Prostate gland (tissue), 2 donors: Measurements from ENCODE around the gene FAR1. TPM values are rescaled to one million over a fixed set of nuclear protein-coding genes. Genes with fewer than 3 reads are reported as not detected.

Experiments
- DNase-seq: peaks from one replicate; pipeline ENCODE4 v3.0.0-alpha.2; 2019; ENCODE audit warnings: low spot score
- H3K27ac ChIP-seq, 2 donors: fragments of 200-600 bp; sonication (generic); 2 replicates each; pipeline ENCODE4 v1.5.1; 2017 to 2019
- H3K27me3 ChIP-seq: fragments of 200-600 bp; sonication (generic); replicated peaks from 2 replicates; pipeline ENCODE4 v1.5.1; 2019; ENCODE audit not compliant: insufficient read depth
- H3K36me3 ChIP-seq, 2 donors: fragments of 200-600 bp; sonication (generic); 1 replicate in 1 of 2; 2 replicates in 1 of 2; pipeline versions ENCODE4 v1.5.1 to v1.8.1; 2017 to 2019
- H3K4me1 ChIP-seq: fragments of 200-600 bp; sonication (generic); replicated peaks from 2 replicates; pipeline ENCODE4 v1.5.1; 2019
- H3K4me3 ChIP-seq, 2 donors: fragments of 200-600 bp; sonication (generic); 2 replicates each; pipeline ENCODE4 v1.5.1; 2017 to 2019
- H3K9me3 ChIP-seq: fragments of 200-600 bp; sonication (generic); 2 replicates; pipeline ENCODE4 v1.5.1; 2017
- POLR2A ChIP-seq: fragments of 450-650 bp; IDR thresholded peaks from one replicate; pipeline ENCODE4 v1.6.1; 2016; ENCODE audit warnings: antibody characterized with exemption, mild to moderate bottlenecking
- POLR2AphosphoS5 ChIP-seq: sonication (generic); formaldehyde crosslinking; IDR thresholded peaks from one replicate; pipeline ENCODE4 v1.6.1; 2017; ENCODE audit warnings: antibody characterized with exemption
- WGBS: methylation state at CpG from one replicate; pipeline ENCODE4 v1.1.5; 2018; 5-methylcytosine and 5-hydroxymethylcytosine counted together
- intact Hi-C: fragments of 100-400 bp; cut with DNase I; formaldehyde crosslinking; loops from one replicate; pipeline ENCODE4 v1.14.2; 2022
- total RNA-seq, 2 donors: library from RNA; depleted of rRNA; stranded (reverse); fragments of >200 nt; gene quantifications; one replicate each; pipeline ENCODE4 v1.1.0, GENCODE V29; 2016
- TF ChIP-seq, protein P1 (sequence below), 4 experiments: fragments of 200-600 bp in 2 of 4; fragments of 450-650 bp in 2 of 4; sonication (generic) in 2 of 4; IDR thresholded peaks; 1 replicate in 3 of 4; 2 replicates in 1 of 4; pipeline ENCODE4 v1.5.1; 2016 to 2019; ENCODE audit warnings: antibody characterized with exemption in 4 of 4, mild to moderate bottlenecking in 2 of 4, moderate library complexity in 2 of 4

Gene FAR1
- total RNA-seq, 2 donors from 2014 or later, result 24.5 to 28.0 TPM

DNA sequence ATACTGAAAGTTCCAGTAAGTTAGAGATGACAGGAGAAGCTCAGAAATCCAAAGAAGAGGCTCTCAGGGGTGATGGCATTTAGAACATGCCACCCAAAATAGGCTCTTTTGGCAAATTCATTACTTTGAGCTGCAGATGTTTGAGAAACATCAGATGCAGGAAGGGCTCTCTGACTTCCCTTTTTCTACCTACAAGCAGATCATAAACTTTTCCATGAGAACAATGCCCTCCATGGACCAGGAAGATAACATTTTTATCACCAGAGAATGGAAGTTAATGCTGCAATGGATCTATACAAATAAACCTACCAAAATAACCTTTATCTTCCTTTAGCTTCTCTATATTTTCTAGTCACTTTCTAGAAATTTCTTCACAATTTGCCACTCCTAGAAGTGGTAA lies 32.7 kb upstream of the FAR1 start:
- Histone ChIP-seq H3K27me3 (no peaks in the 10 kb centered on the region), H3K4me1 (no peaks in the 10 kb centered on the region), H3K4me3 (no peak overlapping the region), H3K36me3 (no peaks in the 10 kb centered on the region), H3K27ac (no peak overlapping the region), H3K9me3 (no peaks in the 10 kb centered on the region)
- no peak for TF ChIP-seq POLR2AphosphoS5
- DNase-seq, result no peak
- intact Hi-C loops, result no loop called here

DNA sequence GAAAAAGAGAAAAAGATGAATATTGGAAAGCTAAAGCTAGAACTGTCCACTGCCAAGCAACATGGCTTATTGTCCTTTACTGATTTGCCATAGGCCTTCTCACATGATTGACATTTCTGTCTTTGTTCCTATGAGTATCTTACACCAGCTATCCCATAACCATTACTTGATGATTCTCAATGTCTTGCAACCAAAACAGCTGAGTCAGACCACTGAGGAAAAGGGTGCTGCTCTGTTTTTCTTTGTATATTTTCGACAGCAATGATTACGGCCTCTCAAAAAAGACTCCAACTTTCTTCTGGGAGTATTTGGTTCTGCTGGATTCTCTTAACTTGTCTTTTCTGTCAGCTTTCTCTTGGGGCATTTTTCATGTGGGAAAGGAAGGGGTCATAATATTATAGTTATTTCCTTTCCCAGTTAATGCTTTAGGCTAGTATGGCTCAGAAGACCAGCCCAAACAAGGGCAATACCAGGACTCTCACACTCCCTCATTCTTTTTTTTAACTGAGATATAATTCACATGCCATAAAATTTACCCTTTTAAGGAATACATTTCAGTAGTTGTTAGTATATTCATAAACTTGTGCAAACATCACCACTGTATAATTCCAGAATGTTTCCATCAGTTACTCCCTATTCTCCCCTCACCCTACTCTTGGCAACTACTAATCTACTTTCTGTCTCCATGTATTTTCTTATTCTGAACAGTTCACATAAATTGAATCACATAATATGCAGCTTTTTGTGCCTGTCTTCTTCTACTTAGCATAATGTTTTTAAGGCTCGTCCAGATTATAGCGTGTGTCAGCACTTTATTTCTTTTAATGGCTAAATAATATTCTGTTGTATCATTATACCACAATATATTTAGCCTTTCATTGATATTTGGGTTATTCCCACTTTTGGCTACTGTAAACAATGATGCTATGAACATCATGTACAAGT lies 31.1 kb upstream of the FAR1 start:
- DNase-seq, result no peak
- TF ChIP-seq, protein P1, sequence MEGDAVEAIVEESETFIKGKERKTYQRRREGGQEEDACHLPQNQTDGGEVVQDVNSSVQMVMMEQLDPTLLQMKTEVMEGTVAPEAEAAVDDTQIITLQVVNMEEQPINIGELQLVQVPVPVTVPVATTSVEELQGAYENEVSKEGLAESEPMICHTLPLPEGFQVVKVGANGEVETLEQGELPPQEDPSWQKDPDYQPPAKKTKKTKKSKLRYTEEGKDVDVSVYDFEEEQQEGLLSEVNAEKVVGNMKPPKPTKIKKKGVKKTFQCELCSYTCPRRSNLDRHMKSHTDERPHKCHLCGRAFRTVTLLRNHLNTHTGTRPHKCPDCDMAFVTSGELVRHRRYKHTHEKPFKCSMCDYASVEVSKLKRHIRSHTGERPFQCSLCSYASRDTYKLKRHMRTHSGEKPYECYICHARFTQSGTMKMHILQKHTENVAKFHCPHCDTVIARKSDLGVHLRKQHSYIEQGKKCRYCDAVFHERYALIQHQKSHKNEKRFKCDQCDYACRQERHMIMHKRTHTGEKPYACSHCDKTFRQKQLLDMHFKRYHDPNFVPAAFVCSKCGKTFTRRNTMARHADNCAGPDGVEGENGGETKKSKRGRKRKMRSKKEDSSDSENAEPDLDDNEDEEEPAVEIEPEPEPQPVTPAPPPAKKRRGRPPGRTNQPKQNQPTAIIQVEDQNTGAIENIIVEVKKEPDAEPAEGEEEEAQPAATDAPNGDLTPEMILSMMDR (IDR thresholded peaks at IDR 0.05), result no peak
- TF ChIP-seq POLR2A, result no peak
- no peak for TF ChIP-seq POLR2AphosphoS5
- H3K36me3 ChIP-seq, result no peaks in the 10 kb centered on the region
- no peaks in the 10 kb centered on the region for H3K9me3 ChIP-seq
- intact Hi-C loops, result no loop called here
- no peaks in the 10 kb centered on the region for H3K27me3 ChIP-seq
- WGBS, result 92% methylated on average over 4 of the region's 4 CpGs
- H3K27ac ChIP-seq, result no peak overlapping the region
- H3K4me3 ChIP-seq, result no peak overlapping the region
- no peaks in the 10 kb centered on the region for H3K4me1 ChIP-seq

DNA sequence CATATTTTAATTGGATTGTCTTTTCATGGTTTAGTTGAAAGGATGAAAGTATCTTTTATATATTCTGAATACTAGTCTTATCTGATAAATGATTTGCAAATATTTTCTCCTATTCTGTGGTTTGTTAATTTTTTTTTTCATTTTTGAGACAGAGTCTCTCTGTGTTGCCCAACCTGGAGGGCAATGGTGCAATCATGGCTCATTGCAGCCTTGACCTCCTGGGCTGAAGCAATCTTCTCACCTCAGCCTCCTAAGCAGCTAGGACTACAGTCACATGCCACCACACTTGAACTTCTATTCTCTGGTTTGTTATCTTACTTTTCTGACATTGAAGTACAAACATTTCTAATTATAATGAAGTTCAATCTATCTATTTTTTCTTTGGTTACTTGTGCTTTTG lies 30.0 kb upstream of the FAR1 start:
- H3K27ac ChIP-seq, result no peak overlapping the region
- H3K4me3 ChIP-seq, result no peak overlapping the region
- no peaks in the 10 kb centered on the region for H3K4me1 ChIP-seq
- no peaks in the 10 kb centered on the region for H3K9me3 ChIP-seq
- TF ChIP-seq POLR2A (no peak), POLR2AphosphoS5 (no peak)
- TF ChIP-seq, protein P1 (IDR thresholded peaks at IDR 0.05), result no peak
- no peaks in the 10 kb centered on the region for H3K36me3 ChIP-seq
- DNase-seq, result no peak
- intact Hi-C loops, result no loop called here
- no peaks in the 10 kb centered on the region for H3K27me3 ChIP-seq

DNA sequence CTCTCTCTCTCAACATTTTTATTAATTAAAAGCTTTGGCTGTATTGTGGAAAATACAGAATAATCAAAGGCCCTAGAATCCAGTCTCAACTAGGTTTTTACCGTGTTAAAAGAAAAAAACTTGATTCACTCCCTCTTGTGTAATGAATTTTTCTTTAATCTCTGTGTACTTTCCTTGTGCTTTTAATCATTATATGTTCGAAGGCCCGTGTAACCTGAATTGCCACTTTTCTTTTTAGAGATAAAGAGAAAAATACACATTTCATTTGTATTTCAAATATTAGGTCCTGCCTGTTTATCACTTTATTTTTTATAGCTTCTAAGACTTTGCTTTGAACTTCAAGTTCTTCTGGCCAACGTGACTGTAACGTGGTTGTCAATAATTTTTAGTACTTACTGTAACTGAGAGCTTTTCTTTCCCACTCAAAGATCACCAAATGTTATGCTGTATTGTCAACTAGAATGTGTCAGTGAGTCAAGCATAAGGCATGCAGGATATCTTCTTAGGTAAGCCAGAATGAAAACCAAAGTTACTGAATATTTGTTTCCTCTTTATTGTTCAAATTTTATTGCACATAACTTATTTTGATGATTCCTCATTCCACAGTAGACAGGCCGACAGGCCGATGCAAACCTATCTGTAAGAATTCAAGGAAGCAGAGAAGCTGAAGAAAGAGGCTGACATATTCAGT lies 23.3 kb upstream of the FAR1 start:
- 41% methylated on average over 7 of the region's 7 CpGs for WGBS
- intact Hi-C loops, result no loop called here

DNA sequence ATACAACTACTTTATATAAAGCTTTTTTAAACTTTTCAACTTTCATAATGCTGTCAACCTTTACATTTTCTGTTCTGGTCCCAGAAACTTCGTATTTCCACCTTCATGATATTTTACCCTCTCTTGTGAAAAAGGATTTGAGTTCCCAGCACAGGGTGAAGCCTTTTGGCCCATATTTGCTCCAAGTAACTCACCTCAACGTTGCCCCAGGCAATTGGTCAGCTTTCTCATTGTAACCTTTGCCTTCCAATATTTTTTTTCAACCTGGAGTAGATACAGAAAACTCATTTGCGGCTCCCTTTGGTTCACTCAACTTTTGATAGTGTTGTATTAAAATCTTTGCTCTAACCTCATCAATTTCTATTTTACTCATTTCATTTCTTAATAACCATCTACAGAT lies 21.1 kb upstream of the FAR1 start:
- Histone ChIP-seq H3K27me3 (no peaks in the 10 kb centered on the region), H3K9me3 (no peaks in the 10 kb centered on the region), H3K27ac (no peak overlapping the region), H3K36me3 (no peaks in the 10 kb centered on the region), H3K4me3 (no peak overlapping the region), H3K4me1 (no peaks in the 10 kb centered on the region)
- WGBS, result 75% methylated on average over 3 of the region's 3 CpGs
- intact Hi-C loops, result no loop called here
- TF ChIP-seq, protein P1 (IDR thresholded peaks at IDR 0.05), result no peak
- TF ChIP-seq POLR2A (no peak), POLR2AphosphoS5 (no peak)
- DNase-seq, result no peak

More for the DNA sequence above, 23.3 kb upstream of the FAR1 start:
- TF ChIP-seq, protein P1 (IDR thresholded peaks at IDR 0.05), result no peak
- TF ChIP-seq POLR2A, result no peak
- no peak for TF ChIP-seq POLR2AphosphoS5
- DNase-seq, result no peak
- no peaks in the 10 kb centered on the region for H3K9me3 ChIP-seq
- no peaks in the 10 kb centered on the region for H3K36me3 ChIP-seq
- no peaks in the 10 kb centered on the region for H3K4me1 ChIP-seq
- H3K27me3 ChIP-seq, result no peaks in the 10 kb centered on the region
- peak overlapping the region in 1 of 2 donors; percentile 26 for H3K27ac ChIP-seq
- H3K4me3 ChIP-seq, result no peak overlapping the region
